Fibroblast of skin of right quadriceps (primary cell): Measurements from ENCODE around the gene DPM1.
"Not testable (repeated sequence)": the region's sequence is repeated elsewhere in the genome, so short reads cannot be mapped to it uniquely, and the experiment has no call there.

Source experiments
- DNase-seq: peaks from one replicate; pipeline ENCODE4 v3.0.0-alpha.2; 2013

The DPM1 gene

DNA sequence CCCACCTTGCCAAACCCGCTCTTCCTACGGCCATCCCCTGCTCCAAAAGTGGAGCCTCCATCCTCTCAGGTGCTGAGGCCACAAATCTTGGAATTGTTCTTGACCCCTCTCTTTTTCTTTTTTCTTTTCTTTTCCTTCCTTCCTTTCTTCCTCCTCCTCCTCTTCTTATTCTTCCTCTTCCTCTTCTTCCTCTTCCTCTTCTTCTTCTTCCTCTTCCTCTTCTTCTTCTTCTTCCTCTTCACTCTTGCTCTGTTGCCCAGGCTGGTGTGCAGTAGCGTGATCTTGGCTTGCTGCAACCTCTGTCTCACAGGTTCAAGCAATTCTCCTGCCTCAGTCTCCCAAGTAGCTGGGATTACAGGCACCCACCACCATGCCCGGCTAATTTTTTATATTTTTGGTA lies 20.2 kb upstream of the DPM1 start:
- not testable (repeated sequence) for DNase-seq

GRCh38 chr20:50977066-50978021 lies 19.0 kb upstream of the DPM1 start:
- no peak for DNase-seq

DNA sequence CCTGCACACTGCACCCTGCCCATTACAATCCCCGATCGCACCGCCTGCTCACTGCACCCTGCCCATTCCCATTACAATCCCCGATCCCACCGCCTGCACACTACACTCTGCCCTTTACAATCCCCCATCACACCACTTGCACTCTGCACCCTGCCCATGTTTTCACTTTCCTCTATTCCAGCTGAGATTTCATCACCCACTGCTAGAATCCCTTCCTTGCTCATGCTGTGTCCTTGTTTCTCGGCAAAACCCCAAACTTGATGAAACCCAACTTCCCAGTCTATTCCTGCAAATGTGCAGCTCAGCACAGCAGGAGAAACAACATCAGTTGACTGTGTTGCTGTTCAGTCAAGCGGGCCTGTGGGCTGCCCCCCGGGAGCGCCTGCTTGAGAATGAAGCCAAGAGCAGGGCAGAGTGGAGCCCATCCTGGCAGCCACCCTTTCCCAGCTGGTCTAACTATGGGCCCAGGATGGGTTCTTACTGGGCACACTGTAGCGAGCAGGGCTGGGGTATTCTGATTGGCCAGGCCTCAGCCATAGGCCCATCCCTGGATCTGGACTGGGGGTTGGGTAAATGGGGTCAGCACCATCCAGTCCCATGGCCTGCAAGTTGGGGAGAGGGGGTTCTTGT lies 17.5 kb upstream of the DPM1 start:
- no peak for DNase-seq

DNA sequence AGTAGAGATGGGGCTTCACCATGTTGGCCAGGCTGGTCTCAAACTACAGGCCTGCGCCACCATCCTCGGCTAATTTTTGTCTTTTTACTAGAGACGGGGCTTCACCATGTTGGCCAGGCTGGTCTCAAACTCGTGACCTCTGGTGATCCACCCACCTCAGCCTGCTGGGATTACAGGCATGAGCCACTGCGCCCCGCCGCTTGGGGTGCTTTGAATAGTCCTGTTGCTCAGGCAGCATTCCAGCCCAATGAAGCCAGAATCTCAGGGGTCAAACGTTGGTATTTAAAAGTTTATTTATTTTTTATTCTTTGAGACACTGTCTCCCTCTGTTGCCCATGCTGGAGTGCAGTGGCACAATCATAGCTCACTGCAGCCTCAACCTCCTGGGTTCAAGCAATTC lies 11.6 kb upstream of the DPM1 start:
- no peak for DNase-seq

- DNase-seq = no peak
Observed at GRCh38 chr20:50969435-50969834, 11.1 kb upstream of the DPM1 start.

GRCh38 chr20:50968289-50968688 lies 10.0 kb upstream of the DPM1 start:
- DNase-seq = no peak

DNA sequence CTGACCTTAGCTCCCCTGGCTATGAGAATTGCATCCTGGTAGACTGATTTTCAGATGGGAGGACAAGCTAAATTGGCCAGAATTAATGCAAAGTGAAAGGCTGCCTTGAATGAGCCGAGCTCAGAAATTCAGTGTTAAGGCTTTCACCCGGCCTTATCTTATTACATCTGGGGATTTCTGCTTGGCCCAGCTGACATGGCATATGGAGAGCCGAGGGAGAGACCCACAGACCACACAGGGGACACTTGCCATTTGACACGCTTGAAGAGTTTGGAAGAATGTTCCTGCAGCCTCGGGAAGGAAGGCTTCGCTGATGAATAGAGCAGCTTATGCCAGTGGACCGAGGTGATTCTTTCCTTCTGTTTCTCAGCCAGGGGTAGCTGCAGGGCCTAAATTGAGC lies 9.3 kb upstream of the DPM1 start:
- no peak for DNase-seq

- DNase-seq = no peak
Observed at GRCh38 chr20:50959543-50960126, 1.3 kb upstream of the DPM1 start.

GRCh38 chr20:50958615-50959542 lies 547 bp upstream of the DPM1 start, which contains the start of gene MOCS3:
Gene MOCS3 (plus strand): TSS chr20:50958818. CDS start chr20:50958843, 25 bp downstream.
- peak; percentile 92 for DNase-seq

GRCh38 chr20:50957276-50957675 lies 1.1 kb downstream of the DPM1 start:
- DNase-seq = peak; percentile 24

DNA sequence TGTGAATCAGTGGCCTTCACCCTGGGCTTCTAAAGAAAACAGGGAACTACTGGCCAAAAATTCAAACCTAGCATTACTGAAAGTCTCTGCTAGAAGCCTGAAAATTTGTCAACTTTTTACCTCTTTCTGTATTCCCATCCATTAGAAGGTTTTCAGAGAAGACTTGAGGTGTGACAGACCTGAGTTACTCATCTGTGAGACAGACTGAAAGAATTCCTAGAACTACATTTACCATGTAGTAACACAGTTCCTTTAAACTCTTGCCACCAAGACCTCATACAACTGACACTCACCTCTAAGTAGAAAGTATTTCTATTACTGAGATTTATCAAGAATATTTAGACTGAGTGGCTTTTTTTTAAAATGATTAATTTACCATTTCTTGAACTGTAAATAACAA lies 4.5 kb downstream of the DPM1 start:
- no peak for DNase-seq

GRCh38 chr20:50953196-50953595 lies 5.1 kb downstream of the DPM1 start:
- no peak for DNase-seq

DNA sequence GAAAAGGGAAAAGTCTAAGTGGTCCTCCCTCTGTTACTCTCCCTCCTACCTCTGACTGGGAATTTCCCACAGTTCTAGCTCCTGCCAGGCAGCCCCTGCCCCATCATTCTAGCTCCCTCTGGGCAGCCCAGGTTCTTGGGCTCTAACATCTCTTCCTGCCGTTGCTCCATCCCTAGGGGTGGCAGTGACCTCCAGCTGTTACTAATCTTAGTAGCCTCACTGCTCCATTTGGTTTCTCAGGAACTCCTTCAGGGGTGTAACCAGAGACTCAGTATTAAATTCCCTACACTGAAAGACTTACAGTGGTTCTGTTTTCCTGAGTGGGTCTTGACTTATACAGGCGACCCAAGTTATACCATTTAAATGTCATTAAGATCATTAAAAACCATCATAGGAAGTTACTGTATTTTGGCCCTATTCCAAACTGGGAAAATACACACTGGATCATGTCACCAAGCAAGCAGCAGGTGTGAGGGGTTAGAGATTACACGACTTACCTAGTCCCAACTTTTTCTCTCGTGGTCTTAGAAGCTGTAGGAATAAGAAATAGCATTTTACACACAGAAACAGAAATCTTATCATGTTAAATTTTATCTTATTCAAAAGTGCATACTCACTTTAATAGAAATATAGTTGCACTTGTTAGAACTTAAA lies 10.1 kb downstream of the DPM1 start:
- no peak for DNase-seq

GRCh38 chr20:50943069-50943468 lies 15.3 kb downstream of the DPM1 start:
- no peak for DNase-seq

DNA sequence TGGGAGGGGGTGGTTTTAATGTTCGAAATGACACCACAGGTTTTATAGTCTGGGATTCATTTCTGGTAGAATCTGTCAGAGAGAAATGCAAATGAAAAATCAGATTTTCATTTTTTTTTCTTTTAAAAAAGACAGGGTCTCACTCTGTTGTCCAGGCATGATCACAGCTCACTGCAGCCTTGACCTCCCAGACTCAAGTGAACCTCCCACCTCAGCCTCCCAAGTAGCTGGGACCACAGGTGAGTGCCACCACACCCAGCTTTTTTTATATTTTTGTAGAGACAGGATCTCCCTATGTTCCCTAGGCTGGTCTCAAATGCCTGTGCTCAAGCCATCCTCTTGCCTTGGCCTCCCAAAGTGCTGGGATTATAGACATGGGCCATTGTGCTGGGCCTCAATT lies 24.7 kb downstream of the DPM1 start:
- no peak for DNase-seq

DNA sequence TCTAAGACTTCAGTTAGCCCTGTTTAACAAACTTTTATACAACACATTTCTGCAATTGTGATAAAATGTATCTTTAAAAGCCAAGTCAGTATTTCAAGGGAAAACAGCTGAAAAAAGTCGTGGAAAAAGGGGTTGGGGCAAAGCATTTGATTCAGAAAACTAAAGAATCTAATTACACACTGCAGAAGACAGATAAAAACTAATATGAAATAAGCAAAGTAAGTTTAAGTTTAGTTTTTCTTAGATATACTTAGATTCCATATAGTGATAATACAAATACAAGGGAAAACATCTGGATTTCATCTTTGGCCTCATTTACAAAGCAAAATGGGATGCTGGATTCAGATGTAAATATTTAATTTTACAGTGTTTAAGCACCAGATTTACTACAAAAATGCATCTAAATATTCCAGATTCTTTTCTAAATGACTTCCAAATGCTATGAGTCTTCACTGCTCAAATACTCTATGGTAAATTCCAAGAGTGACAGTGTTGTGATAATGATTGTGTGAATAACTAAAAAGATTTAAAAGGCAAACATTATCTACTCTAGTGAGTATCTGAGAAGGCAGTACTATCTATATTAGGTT lies 25.5 kb downstream of the DPM1 start:
- DNase-seq = peak; percentile 61

DNA sequence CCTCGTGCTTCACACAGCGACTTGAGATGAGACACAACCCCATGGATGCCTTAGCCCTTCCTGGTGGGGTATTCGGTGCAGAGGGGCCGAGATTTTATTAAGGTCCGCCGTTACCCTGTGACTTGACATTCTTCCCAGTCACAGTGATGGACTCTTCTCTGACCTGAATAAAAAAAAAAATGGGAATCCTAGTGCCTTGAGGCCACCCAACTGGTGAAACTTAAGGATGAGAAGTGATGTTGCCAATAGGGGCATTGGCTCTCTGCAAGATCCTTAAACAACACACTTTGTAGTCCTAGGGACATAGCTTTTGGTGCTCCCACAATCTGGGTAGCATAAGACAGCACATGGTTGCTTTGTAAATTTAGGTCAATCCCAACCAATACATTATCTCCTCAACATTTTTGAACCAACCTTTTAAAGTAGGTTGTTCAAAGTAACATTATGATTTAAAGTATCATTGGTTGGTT lies 26.3 kb downstream of the DPM1 start:
- no peak for DNase-seq

- peak; percentile 93 for DNase-seq
Observed at GRCh38 chr20:50931306-50932015, 26.9 kb downstream of the DPM1 start, which contains the start of gene ADNP. Gene ADNP (minus strand): TSS chr20:50931437. CDS start chr20:50903996, 27,441 bp downstream.

GRCh38 chr20:50930976-50931305 lies 27.4 kb downstream of the DPM1 start:
- DNase-seq = no peak

DNA sequence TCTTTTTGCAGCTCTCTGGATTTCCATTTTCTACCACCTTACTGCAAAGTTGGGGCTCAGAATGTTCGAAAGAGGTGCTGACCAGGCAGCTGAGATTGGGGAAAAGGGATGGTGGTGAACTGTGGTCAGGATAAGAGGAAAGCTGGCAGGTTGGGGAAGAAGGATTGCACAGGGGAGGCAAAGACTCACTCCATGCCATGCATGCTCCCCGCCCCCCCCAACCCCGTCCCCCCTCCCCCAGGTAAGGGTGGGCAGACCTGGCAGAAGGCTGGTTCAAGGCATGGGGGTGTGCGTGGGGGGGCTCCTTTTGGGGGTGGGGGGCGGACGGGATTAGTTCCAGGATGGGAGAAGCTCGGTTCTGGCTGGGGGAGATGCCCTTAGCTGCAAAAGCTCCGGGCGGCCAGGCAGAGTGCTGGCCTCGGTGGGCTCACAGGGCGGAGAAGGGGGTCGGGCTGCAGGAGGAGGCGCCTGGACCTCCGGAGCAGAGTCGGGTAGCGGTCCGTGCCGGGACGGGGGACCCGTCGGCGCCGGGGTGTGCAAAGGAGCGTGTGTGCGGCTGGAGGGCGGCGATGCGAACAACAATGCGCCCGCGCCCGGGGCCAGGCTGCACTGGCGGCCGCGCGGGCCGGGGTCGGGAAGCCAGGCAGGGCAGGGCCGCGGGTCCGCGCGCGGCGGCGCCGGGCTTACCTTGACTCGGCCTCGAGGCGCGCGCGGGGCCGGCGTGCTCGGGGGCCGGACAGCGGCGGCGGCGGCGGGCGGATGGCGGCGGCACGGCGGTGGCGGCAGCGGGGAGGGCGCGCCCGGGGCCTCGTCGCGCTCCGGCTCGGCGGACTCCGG lies 28.0 kb downstream of the DPM1 start:
- no peak for DNase-seq
